OCI-LY7 (cell line): ENCODE results near the gene IL1RAPL1.

Source experiments
- CTCF ChIP-seq: fragments of 200-600 bp; sonication (generic); conservative IDR thresholded peaks from 2 replicates; pipeline ENCODE4 v1.5.1; 2014; ENCODE audit warnings: mild to moderate bottlenecking, antibody characterized with exemption, low read length, moderate library complexity, mixed read lengths
- EZH2phosphoT487 ChIP-seq: fragments of 200-600 bp; sonication (generic); IDR thresholded peaks from 2 replicates; pipeline ENCODE4 v1.6.1; 2018; ENCODE audit warnings: low read depth, borderline replicate concordance, mild to moderate bottlenecking, mixed run types, antibody characterized with exemption, low read length, moderate library complexity, mixed read lengths

GRCh38 chrX:28851871-28852270 lies 264.6 kb downstream of the IL1RAPL1 start:
- TF ChIP-seq CTCF (no peak), EZH2phosphoT487 (no peak)
